ENCODE results near the gene CD2AP.

CD2AP gene

DNA sequence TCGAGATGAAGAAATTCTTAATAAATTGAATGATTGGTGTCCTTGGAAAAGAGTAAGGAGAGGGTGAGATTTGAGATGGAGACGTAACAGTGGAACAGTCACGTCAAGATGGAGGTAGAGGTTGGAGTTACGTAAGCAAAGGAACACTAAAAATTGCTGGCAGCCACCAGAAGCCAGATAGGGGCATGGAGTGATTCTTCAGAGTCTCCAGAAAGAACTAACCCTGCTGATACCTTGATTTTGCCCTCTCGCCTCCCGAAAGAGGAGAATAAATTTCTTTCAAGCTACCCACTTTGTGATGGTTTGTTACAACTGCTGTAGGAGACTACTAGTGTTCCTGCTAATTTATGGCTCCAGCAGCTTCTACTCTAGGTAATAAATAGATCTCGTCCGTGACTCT is 17.6 kb downstream of the CD2AP start:
- Histone ChIP-seq H2AFZ (ENCODE audit: low read length) (no peak overlapping the region), H4K20me1 (ENCODE audit: insufficient read depth, low read length) (peaks cover 5% of the 10 kb centered on the region; the same call in 1 of the 2 replicates), H3K36me3 (replicated peaks; ENCODE audit: insufficient read depth, low read length) (no peaks in the 10 kb centered on the region), H3K4me3 (ENCODE audit: low read length) (no peak overlapping the region), H3K79me2 (ENCODE audit: low read length) (peaks cover 100% of the 10 kb centered on the region), H3K4me2 (ENCODE audit: low read depth, low read length) (no peak overlapping the region), H3F3A (ENCODE audit: insufficient read depth, low read length) (no peaks in the 10 kb centered on the region), H3K4me1 (ENCODE audit: low read length) (no peaks in the 10 kb centered on the region), H3K27ac (ENCODE audit: low read length) (no peak overlapping the region), H3K9me3 (replicated peaks; ENCODE audit: insufficient read depth, low read length) (no peaks in the 10 kb centered on the region), H3K9ac (ENCODE audit: low read length) (no peak overlapping the region), H3K27me3 (replicated peaks; ENCODE audit: insufficient read depth, low read length) (no peaks in the 10 kb centered on the region), H3K9me2 (replicated peaks; ENCODE audit: insufficient read depth, low read length) (no peaks in the 10 kb centered on the region)
- TF ChIP-seq EZH2phosphoT487 (IDR thresholded peaks at IDR 0.05; ENCODE audit: low read length) (no peak), EZH2 (optimal IDR thresholded peaks at IDR 0.05; ENCODE audit: low read depth, low read length) (no peak)
- TF ChIP-seq, protein P1, sequence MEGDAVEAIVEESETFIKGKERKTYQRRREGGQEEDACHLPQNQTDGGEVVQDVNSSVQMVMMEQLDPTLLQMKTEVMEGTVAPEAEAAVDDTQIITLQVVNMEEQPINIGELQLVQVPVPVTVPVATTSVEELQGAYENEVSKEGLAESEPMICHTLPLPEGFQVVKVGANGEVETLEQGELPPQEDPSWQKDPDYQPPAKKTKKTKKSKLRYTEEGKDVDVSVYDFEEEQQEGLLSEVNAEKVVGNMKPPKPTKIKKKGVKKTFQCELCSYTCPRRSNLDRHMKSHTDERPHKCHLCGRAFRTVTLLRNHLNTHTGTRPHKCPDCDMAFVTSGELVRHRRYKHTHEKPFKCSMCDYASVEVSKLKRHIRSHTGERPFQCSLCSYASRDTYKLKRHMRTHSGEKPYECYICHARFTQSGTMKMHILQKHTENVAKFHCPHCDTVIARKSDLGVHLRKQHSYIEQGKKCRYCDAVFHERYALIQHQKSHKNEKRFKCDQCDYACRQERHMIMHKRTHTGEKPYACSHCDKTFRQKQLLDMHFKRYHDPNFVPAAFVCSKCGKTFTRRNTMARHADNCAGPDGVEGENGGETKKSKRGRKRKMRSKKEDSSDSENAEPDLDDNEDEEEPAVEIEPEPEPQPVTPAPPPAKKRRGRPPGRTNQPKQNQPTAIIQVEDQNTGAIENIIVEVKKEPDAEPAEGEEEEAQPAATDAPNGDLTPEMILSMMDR (IDR thresholded peaks at IDR 0.05; ENCODE audit: low read length): no peak
- no peak for DNase-seq

- Histone ChIP-seq H3K79me2 (ENCODE audit: low read length) (peaks cover 100% of the 10 kb centered on the region), H3K9ac (ENCODE audit: low read length) (no peak overlapping the region), H2AFZ (ENCODE audit: low read length) (no peak overlapping the region), H3K9me2 (replicated peaks; ENCODE audit: insufficient read depth, low read length) (no peaks in the 10 kb centered on the region), H3K9me3 (replicated peaks; ENCODE audit: insufficient read depth, low read length) (no peaks in the 10 kb centered on the region), H4K20me1 (ENCODE audit: insufficient read depth, low read length) (peaks cover 5% of the 10 kb centered on the region; the same call in 1 of the 2 replicates), H3K4me1 (ENCODE audit: low read length) (no peaks in the 10 kb centered on the region), H3K27me3 (replicated peaks; ENCODE audit: insufficient read depth, low read length) (no peaks in the 10 kb centered on the region), H3K4me3 (ENCODE audit: low read length) (no peak overlapping the region), H3K4me2 (ENCODE audit: low read depth, low read length) (no peak overlapping the region), H3F3A (ENCODE audit: insufficient read depth, low read length) (no peaks in the 10 kb centered on the region), H3K27ac (ENCODE audit: low read length) (no peak overlapping the region), H3K36me3 (replicated peaks; ENCODE audit: insufficient read depth, low read length) (no peaks in the 10 kb centered on the region)
- no peak for DNase-seq
- TF ChIP-seq, protein P1 (IDR thresholded peaks at IDR 0.05; ENCODE audit: low read length): no peak
- TF ChIP-seq EZH2 (optimal IDR thresholded peaks at IDR 0.05; ENCODE audit: low read depth, low read length) (no peak), EZH2phosphoT487 (IDR thresholded peaks at IDR 0.05; ENCODE audit: low read length) (no peak)
Measured at GRCh38 chr6:47495954-47496545, 18.5 kb downstream of the CD2AP start.

DNA sequence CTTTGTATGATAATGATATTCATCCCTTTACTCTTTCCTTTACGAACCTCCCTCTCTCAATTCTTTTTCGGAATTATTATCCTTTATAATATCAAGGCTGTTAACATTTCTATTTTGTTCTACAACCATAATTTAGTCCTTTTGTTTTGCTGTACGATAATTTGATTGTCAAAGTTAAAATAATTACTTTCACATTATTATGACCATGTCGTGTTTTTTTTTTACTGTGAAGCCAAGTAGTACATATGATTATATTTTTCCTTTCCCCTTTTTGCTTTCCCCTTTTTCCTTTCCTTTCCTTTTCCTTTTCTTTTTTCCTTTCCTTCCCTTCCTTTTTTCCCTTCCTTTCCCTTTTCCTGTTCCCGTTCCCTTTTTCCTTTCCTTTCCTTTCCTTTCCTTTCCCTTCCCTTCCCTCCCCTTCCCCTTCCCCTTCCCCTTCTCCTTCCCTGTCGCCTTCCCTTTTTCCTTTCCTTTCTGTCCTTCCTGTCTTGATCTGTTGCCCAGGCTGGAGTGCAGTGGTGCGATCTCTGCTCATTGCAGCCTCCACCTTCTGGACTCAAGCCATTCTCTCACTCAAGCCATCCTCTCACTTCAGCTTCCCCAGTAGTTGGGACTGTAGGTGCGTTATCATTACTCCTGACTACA is 19.5 kb downstream of the CD2AP start:
- Histone ChIP-seq H3K4me3 (ENCODE audit: low read length) (no peak overlapping the region), H3K9me2 (replicated peaks; ENCODE audit: insufficient read depth, low read length) (no peaks in the 10 kb centered on the region), H3K27ac (ENCODE audit: low read length) (no peak overlapping the region), H3K27me3 (replicated peaks; ENCODE audit: insufficient read depth, low read length) (no peaks in the 10 kb centered on the region), H2AFZ (ENCODE audit: low read length) (no peak overlapping the region), H4K20me1 (ENCODE audit: insufficient read depth, low read length) (peaks cover 5% of the 10 kb centered on the region; the same call in 1 of the 2 replicates), H3F3A (ENCODE audit: insufficient read depth, low read length) (no peaks in the 10 kb centered on the region), H3K4me1 (ENCODE audit: low read length) (no peaks in the 10 kb centered on the region), H3K4me2 (ENCODE audit: low read depth, low read length) (no peak overlapping the region), H3K79me2 (ENCODE audit: low read length) (peaks cover 100% of the 10 kb centered on the region), H3K9ac (ENCODE audit: low read length) (no peak overlapping the region), H3K36me3 (replicated peaks; ENCODE audit: insufficient read depth, low read length) (no peaks in the 10 kb centered on the region), H3K9me3 (replicated peaks; ENCODE audit: insufficient read depth, low read length) (no peaks in the 10 kb centered on the region)
- DNase-seq: no peak
- TF ChIP-seq EZH2 (optimal IDR thresholded peaks at IDR 0.05; ENCODE audit: low read depth, low read length) (no peak), EZH2phosphoT487 (IDR thresholded peaks at IDR 0.05; ENCODE audit: low read length) (no peak)
- TF ChIP-seq, protein P1 (IDR thresholded peaks at IDR 0.05; ENCODE audit: low read length): no peak
